NT2/D1 (cell line): Measurements from ENCODE around the gene CIROP.

Experiments
- SUZ12 ChIP-seq: IDR thresholded peaks from 2 replicates; pipeline ENCODE4 v1.6.1; 2011; ENCODE audit not compliant: insufficient read length, insufficient read depth; ENCODE audit errors: extremely low read depth
- ZNF274 ChIP-seq: IDR thresholded peaks from 2 replicates; pipeline ENCODE4 v1.6.1; 2011; ENCODE audit warnings: mild to moderate bottlenecking, low read depth, low read length

DNA sequence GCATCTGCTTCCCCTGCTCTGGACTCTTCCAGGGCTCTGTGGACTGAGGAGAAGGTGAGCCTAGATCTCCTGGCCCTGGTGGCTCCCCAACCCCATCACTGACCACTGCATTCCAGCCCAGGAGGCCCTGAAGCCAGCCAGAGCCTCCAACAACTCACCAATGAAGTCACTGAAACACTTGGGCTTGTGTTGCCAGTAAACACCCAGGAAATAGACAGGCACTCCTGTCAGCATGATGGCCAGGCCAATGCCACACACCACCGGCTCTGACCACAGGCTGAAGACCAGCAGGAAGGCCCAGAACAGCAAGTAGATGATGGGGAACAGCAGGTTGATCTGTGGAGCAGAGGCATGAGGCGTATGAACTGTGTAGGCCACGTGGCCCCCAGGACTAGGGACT is 23.1 kb upstream of the CIROP start:
- TF ChIP-seq ZNF274 (no peak), SUZ12 (no peak)
